ENCODE data around the gene GALNT16.

The GALNT16 gene

DNA sequence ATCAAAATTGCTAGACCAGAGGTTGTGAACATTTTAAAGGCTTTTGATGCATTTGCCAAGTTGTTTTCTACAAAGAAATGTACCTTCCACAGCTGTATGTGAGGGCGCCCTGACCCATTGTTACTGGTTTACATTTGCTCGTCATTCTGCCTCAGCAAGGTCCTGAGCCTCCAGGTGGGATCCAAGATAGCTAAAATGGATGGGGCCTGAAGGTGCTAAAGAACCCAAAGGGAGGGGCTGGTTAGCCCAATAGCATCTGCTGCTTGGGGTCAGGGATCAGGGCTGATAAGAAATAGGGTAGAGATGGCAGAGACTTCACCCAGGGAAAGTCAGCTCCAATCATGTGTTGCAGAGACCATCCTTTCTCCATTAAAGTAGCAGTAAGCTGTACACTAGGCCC is 43.1 kb downstream of the GALNT16 start:
- no peak for TF ChIP-seq SIN3A (IDR thresholded peaks at IDR 0.05; ENCODE audit: borderline replicate concordance, insufficient read depth, low read length)

DNA sequence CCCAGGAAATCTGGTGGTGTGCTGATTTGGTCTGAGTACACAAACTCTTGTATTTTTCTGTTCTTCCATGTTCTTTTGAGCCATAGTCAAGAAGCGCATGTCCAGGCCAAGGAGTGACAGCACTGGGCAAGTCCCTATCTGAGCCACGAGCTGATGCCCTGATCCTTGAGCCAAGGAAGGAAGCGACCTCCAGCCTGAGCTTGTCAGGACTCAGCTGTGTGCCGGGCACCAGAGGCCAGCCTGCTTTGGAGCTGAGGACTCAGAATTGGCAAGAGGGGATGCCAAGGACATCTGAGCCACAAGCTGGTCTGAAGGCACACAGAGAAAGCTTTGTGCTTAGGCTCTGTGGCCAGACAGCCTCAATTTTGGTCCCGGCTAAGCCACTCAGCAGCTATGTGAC is 52.6 kb downstream of the GALNT16 start:
- TF ChIP-seq TAF1 (IDR thresholded peaks at IDR 0.05; ENCODE audit: borderline replicate concordance, insufficient read depth, low read length) (no peak), FOXP2 (optimal IDR thresholded peaks at IDR 0.05; ENCODE audit: borderline replicate concordance, extremely low read depth, extremely low read length, insufficient read depth) (no peak), POLR2AphosphoS5 (IDR thresholded peaks at IDR 0.05; ENCODE audit: low read depth, low read length) (no peak), SIN3A (IDR thresholded peaks at IDR 0.05; ENCODE audit: borderline replicate concordance, insufficient read depth, low read length) (no peak)
- TF ChIP-seq, protein P1, sequence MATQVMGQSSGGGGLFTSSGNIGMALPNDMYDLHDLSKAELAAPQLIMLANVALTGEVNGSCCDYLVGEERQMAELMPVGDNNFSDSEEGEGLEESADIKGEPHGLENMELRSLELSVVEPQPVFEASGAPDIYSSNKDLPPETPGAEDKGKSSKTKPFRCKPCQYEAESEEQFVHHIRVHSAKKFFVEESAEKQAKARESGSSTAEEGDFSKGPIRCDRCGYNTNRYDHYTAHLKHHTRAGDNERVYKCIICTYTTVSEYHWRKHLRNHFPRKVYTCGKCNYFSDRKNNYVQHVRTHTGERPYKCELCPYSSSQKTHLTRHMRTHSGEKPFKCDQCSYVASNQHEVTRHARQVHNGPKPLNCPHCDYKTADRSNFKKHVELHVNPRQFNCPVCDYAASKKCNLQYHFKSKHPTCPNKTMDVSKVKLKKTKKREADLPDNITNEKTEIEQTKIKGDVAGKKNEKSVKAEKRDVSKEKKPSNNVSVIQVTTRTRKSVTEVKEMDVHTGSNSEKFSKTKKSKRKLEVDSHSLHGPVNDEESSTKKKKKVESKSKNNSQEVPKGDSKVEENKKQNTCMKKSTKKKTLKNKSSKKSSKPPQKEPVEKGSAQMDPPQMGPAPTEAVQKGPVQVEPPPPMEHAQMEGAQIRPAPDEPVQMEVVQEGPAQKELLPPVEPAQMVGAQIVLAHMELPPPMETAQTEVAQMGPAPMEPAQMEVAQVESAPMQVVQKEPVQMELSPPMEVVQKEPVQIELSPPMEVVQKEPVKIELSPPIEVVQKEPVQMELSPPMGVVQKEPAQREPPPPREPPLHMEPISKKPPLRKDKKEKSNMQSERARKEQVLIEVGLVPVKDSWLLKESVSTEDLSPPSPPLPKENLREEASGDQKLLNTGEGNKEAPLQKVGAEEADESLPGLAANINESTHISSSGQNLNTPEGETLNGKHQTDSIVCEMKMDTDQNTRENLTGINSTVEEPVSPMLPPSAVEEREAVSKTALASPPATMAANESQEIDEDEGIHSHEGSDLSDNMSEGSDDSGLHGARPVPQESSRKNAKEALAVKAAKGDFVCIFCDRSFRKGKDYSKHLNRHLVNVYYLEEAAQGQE (IDR thresholded peaks at IDR 0.05; ENCODE audit: insufficient read depth in 1 of 2, low read depth in 2 of 2, low read length in 2 of 2): no peak

DNA sequence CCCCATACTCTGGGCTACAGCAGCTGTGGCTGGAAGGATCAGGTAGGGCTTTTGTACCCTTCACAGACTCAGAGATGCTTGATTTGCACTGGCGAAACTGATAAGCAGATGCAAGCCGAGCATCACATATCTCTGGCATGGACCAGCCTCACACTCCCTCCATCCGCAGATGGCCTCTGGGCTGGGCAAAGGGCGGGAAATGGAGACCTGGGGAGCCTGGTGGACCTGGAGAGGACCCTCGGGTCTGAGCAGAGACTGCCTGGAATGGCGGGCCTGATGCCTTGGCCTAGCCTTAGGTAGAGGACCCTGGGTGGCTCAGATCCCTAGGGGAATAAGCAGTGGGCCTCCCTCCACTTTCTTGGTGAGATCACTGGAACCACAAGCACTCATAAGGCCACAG is 53.2 kb downstream of the GALNT16 start:
- TF ChIP-seq FOXP2 (optimal IDR thresholded peaks at IDR 0.05; ENCODE audit: borderline replicate concordance, extremely low read depth, extremely low read length, insufficient read depth) (no peak), SIN3A (IDR thresholded peaks at IDR 0.05; ENCODE audit: borderline replicate concordance, insufficient read depth, low read length) (no peak), POLR2AphosphoS5 (IDR thresholded peaks at IDR 0.05; ENCODE audit: low read depth, low read length) (no peak), TAF1 (IDR thresholded peaks at IDR 0.05; ENCODE audit: borderline replicate concordance, insufficient read depth, low read length) (no peak)
- TF ChIP-seq, protein P1 (IDR thresholded peaks at IDR 0.05; ENCODE audit: insufficient read depth in 1 of 2, low read depth in 2 of 2, low read length in 2 of 2): no peak

DNA sequence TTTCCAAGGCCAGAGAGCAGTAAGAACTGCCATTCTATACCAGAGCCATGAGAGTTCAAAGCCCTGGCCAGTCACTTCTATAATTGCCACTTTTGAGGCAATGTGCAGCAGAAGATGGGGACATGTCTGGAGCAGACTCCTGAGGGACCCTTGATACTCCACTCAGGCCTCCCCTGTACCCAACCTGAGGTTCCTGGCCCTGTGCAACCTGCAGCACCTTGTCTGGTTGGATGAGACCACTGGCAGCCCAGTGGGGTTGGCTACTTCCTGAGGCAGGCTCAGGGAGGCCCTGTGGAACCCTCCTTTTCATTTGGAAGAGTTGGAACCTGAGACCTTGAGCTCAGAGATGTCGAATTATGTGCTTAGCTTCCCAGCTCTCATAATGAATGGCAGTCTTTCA is 54.4 kb downstream of the GALNT16 start:
- TF ChIP-seq TAF1 (IDR thresholded peaks at IDR 0.05; ENCODE audit: borderline replicate concordance, insufficient read depth, low read length) (no peak), FOXP2 (optimal IDR thresholded peaks at IDR 0.05; ENCODE audit: borderline replicate concordance, extremely low read depth, extremely low read length, insufficient read depth) (no peak), SIN3A (IDR thresholded peaks at IDR 0.05; ENCODE audit: borderline replicate concordance, insufficient read depth, low read length) (no peak), POLR2AphosphoS5 (IDR thresholded peaks at IDR 0.05; ENCODE audit: low read depth, low read length) (no peak)
- TF ChIP-seq, protein P1 (IDR thresholded peaks at IDR 0.05; ENCODE audit: insufficient read depth in 1 of 2, low read depth in 2 of 2, low read length in 2 of 2): no peak

DNA sequence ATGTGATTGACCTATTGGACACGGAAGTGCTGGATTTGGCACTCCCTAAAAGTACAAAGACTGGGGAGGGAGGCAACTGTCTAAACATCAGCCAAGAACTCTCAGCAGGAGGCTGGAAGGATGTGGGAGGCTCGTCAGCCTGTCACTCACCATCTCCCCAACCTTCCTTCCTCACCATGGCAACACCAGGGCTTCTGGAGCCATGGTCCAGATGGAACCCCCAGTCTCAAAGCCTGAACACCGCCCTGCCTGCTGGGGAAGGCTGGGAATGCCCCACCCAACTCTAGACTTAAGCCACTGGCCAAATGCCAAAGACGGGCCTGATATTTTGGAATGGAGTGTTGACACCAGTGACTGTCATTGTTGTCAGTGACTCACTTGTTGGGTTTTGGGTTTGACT is 55.3 kb downstream of the GALNT16 start:
- TF ChIP-seq TAF1 (IDR thresholded peaks at IDR 0.05; ENCODE audit: borderline replicate concordance, insufficient read depth, low read length) (no peak), POLR2AphosphoS5 (IDR thresholded peaks at IDR 0.05; ENCODE audit: low read depth, low read length) (no peak), SIN3A (IDR thresholded peaks at IDR 0.05; ENCODE audit: borderline replicate concordance, insufficient read depth, low read length) (no peak)
- TF ChIP-seq, protein P1 (IDR thresholded peaks at IDR 0.05; ENCODE audit: insufficient read depth in 1 of 2, low read depth in 2 of 2, low read length in 2 of 2): no peak

Data from PFSK-1 (cell line).